Central memory CD4-positive, alpha-beta T cell (primary cell): Measurements from ENCODE around the gene PHRF1.

Experiments used
- DNase-seq: peaks from one replicate; pipeline ENCODE4 v3.0.0; 2022

Gene PHRF1

DNA sequence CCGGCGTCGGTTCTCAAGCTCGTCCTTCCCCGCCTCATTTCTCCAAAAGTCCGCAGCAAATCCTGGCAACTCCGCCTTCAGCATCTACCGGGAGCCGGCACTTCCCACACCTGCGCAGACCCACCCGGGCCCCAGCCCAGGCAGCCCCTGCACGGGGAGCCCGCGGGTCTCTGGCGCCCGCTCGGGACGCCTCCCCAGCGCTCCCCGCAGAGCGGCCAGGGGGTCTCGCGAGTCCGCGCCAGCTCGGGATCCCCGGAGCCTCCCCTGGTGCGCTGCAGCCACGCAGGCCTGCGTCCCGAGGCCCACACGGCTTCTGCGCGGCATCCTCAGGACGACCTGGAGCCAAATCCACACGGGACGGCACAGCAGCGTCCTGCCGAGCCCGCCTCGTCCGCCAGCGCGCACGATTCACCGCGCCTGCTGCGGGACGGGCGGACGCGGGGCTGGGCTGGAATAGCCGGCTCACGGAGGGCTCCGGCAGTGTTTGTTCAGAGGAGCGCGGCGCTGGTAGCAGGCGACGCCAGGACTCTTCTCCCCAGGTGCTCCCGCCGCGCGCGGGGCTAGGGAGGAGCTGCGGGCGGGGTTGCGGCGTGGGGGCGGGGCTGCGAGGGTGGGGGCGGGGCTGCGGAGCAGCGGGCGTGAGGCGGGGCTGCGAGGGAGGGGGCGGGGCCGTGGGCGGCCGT lies 816 bp upstream of the PHRF1 start:
- DNase-seq = no peak

DNA sequence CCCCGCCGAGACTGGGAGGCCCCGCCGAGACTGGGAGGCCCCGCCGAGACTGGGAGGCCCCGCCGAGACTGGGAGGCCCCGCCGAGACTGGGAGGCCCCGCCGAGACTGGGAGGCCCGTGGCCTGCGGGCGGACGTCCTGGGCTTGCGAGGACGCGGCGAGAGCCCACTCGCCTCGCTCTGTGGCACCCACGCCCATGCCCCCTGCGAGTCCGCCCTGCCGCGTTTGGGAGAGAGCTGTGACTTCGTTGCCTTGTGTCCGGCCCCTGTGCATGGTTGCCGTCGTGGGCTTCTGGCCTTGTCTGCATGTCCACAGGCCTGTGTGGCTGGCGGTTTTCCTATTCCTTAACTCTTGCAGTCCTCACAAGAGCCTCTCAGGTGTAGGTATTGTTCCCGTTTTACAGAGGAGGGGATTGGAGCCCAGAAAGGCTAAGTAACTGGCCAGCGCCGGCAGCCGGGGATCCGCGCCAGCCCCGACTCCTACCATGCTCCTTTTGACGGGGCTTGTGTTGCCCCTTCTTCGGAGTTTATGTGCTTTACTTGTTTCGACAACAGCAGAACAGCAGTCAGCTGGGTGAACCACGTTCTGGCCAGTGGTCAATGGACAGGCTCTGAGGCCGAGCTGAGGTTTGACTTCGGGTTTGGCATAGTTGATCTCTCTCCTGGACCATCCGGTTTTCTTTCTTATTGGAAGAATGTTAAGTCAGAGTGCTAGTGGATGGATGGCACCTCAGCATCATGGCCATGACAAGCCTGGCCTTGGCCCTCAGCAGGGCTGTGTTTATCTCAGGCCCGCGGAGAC lies 741 bp downstream of the PHRF1 start:
- no peak for DNase-seq

DNA sequence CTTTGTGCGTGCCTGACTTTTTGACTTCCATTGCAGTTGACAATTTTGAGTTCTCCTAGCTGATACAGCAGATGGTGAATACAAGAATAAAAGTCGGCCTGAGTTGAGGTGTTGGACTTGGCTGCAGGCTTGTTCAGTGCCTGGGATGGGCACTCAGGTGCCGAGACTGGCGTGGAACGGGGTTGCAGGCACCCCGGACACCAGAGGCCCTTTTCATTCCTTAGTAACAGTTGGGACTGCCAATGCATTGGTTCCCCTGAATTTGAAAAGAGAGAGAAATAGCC lies 1.3 kb downstream of the PHRF1 start:
- no peak for DNase-seq

DNA sequence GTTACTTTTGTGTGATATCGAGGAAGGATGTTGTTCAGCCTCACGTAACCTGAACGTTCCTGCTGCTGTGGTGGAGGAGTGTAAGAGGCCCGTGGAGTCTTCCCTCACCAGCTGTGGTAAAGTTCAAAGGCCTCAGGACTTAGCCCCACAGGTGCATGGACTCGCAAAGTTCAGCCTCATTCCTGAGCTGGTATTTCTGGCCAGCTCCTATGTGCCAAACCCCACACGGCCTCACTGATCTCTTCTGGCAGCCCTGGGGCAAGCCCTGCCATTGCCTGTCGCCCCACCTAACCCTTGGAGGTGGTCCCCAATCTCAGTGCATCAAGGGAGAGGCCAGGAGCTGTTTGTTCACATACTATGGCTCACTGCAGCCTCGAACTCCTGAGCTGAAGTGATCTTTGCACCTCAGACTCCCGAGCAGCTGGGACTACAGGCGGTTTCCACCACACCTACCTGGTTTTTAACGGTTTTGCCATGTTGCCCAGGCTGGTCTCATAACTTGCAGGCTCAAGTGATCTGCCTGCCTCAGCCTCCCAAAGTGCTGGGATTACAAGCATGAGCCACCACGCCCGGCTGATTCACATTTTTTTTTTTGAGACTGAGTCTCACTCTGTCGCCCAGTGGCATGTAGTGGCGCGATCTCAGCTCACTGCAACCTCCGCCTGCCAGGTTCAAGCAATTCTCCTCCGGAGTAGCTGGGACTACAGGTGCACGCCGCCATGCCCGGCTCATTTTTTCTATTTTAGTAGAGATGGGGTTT lies 2.2 kb downstream of the PHRF1 start:
- DNase-seq = no peak

DNA sequence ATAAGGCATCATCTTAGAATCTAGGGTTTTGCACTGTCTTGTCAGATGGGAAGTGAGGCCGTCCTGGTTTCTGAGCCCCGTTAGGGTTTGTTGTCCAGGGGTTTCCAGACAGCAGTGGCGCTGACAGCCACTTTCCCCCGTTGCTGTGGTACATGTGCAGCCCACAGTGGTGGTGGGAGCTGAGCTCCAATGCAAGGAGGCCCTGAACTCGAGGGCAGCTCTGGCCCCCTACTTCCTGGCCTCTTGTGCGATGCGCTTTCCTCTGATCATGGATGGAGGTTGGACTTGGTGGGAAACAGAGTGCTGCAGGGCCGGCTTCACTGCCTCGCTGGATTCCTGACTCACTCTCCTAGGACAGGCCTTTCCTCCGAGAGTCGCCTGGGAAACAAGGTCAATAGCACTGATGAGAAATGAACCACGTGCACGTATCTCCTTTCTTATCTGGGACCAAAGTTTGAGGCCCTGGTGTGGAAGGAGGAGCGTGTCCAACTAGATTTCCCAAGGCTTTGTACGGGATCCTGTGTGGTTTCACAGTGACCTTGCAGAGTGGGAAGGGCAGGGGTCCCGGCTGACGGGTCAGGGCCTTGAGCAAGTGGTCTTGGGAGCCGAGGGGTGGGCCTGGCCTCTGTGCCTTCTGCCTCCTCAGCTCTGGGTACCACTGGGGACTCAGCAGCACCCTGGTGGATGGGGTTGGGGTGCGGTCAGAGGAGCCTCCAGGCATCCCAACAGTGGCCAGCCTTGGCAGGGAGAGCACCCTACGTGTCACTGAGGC lies 3.7 kb downstream of the PHRF1 start:
- DNase-seq = no peak

DNA sequence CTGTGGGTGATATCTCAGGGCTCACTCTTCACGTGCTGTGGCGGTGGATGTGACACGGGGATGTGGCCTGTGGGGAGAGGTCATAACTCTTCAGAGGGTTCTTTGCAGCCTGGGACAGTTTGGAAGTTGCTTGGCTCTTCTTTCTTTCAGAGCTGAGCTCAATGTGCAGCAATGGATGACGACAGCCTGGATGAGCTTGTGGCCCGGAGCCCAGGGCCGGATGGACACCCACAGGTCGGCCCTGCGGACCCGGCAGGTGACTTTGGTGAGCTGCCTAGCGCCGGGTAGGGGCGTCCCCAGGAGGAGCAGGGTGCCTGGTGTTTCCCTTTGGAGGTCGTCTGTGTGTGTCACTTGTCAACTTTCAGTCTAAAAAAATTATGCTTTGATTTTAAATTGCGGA lies 5.1 kb downstream of the PHRF1 start:
- no peak for DNase-seq

DNA sequence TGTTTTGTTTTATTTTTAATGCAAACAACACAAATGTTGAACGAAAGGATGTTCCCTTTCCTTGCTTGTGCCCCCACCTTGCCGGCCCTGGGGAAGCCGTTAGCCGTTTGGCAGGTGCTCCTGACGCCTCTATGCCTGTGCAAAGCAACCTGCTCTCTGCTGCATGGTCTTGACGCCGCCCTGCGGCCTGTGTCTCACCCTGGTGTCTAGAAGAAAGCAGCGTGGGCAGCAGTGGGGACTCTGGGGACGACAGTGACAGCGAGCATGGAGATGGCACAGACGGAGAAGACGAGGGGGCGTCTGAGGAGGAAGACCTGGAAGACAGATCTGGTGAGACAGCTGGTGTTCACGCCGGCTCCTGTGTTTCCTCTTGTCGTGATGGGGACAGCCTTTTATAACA lies 5.5 kb downstream of the PHRF1 start:
- no peak for DNase-seq

DNA sequence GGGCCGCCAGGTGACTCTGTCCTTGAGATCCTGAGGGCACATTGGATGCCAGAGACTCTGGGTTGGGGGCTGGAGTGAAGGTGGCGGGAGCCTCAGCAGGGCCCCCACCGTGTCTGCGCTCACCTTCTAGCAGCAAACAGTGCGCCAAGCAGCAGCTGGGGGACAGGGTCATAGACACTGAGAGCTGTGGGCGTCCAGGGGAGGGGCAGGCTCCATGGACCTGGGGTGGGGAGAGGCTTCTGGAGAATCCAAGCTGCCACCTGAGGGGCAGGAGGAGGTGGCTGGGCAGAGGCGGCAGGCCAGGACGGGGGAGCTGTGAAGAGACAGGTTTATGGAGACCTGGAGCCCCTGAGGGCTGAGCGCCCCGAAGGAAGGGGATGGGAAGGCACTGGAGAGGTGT lies 8.0 kb downstream of the PHRF1 start:
- DNase-seq = no peak

DNA sequence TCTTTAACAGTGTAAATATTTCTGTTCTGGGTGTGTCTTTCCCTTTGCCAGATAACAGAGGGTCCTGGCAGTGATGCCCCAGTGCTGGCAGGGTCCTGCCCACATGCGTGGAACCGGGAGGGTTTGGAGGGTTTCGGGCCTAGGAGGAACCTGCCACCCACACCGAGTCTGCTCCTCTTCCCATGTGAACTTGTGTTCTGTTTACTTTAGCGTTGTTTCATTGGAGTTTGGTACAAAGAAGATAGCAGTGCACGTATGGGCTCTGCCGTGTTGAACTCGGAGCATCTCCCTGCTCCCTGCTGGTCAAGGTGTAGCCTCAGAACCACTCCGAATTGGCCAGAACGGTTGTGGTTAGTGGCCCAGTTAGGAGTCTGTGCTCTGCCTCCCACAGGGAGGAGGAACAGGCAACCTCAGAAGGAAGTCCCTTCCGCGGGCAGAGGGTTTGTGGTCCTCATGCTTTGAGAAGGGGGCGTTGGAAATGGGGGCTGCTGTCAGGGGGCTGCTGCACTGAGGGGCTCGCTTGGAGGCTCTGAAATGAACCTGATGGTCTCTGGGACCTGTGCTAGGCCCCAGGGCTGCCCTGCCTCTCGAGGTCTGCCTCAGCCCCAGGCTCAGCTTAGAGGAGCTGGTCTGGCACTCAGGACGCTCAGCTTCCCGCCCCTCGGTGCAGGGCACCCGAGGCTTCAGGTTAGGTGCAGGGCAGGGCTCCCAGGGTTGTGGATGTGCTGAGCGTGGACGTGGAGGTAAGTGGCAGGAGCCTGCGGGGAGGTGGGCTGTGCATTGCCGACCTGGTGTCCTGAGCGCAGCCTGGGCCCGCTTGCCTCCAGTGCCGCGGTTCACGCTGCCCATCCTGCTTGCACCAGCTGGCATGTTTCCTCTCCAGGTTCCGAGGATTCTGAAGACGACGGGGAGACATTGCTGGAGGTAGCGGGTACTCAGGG lies 10.4 kb downstream of the PHRF1 start:
- no peak for DNase-seq

DNA sequence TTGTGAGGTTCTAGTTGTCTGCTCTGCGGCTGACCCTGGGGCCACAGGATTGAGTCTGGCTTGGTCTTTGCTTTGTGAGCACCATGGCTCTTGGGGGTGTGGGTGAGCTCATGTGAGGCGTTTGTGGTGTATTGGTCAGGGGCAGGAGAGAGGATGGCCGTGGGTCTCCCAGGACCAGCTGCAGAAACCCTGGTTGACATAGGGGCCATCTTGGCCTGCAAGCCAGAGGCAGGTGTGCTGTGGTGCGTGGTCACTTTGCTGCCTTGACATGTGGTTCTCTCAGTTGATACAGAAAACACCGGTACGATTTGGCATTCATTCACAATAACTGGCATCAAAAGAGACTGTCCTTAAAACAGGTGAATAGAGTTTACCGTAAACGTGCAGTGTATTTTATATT lies 11.3 kb downstream of the PHRF1 start:
- DNase-seq = no peak

DNA sequence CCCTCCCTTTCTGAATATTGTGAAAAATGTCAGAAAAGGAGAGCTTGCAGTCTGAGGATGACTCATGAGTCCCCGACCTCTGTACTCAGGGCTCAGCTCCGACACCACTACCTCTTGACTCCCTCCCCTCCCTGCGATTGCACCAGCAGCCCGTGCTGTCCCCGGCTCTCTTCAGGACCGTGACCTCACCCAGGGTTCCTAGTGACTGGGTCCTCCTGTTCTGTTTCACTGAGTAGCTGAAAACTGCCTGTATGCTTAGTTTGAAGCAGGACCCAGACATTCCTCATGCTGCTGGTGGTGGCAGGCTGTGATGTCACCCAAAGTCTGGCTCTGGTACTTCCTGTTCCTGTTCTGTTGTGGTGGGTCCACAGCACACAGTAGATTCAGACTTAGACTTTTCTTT lies 11.7 kb downstream of the PHRF1 start:
- peak; percentile 78 for DNase-seq

DNA sequence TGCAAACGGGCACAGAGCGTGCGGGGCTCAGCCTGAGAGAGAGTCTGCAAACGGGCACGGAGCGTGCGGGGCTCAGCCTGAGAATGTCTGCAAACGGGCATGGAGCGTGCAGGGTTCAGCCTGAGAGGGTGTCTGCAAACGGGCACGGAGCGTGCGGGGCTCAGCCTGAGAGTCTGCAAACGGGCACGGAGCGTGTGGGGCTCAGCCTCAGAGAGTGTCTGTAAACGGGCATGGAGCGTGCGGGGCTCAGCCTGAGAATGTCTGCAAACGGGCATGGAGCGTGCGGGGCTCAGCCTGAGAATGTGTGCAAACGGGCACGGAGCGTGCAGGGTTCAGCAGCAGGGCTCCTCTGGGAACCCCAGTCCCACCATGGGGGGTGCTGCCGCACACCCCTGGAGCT lies 13.5 kb downstream of the PHRF1 start:
- DNase-seq = no peak

DNA sequence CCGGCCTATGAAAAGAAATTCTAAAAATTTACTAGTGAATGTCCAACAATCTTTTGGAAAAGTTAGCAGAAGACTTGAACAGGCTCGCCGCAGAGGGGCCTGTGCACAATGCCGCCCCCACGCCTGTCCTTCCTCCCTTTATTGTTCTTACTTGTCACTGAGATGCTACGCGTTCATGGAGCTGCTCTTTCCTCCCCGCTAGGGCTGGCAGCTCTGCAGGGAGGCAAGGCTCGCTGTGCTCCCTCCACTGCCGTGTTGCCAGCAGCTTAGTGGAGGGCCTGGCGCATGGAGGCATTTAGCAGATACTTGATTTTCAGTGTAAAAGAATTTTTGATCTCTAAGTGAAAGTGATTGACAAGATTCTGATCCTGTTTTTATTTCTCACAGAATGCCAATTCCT lies 14.7 kb downstream of the PHRF1 start:
- DNase-seq = no peak

DNA sequence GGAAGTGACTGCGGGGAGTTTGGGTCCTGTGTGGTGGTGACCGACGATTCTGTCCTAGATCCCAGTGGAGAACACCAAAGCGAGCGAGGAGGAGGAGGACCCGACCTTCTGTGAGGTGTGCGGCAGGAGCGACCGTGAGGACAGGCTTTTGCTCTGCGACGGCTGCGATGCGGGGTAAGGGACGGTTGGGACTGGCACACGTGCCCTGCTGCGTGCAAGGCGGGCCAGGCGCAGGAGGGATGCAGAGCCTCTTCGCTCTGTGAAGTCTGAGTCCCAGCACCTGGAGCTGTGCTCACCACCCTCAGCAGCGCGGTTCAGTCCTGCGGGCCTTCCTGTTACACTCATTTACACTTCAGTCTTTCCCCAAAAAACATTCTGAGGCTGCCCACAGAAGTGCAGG lies 16.2 kb downstream of the PHRF1 start:
- no peak for DNase-seq

DNA sequence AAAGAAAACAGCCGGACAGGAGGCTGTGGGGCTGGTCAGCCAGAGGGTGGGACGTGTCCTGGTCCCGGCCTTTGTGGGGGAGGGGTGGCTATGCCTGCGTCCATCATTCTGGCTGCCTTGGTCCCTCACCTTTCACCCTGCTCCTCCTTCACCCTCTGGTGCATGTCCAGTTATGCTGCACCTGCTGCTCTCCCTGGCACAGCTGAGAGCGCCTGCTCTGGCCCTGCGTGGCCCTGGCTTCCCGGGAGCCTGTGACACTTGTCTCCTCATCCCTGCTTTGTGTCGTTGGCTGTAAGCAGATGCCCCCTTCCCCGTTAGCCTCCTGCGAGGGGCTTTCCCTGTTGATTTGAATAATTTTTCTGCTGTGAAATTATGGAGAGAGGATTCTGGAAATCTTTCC lies 16.6 kb downstream of the PHRF1 start:
- no peak for DNase-seq

DNA sequence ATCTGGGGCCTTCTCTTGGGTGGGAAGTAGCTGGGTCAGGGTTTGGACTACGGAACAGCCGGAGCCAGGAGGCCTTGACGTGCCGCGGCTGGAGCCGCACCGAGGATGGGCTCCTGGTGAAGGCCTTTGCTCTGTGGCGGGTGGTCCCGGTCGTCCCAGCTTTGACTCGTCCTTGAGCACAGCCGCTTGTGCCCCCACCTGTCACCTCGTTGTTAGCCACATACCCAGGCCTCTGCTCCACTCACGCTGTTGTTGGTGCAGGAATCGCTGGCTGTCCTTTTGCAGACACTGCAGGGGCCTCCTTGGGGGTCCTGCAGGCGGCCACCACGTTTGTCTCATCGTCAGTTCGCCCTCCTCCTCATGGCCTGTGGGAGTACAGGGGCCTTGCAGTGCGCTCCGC lies 17.1 kb downstream of the PHRF1 start:
- DNase-seq = no peak

DNA sequence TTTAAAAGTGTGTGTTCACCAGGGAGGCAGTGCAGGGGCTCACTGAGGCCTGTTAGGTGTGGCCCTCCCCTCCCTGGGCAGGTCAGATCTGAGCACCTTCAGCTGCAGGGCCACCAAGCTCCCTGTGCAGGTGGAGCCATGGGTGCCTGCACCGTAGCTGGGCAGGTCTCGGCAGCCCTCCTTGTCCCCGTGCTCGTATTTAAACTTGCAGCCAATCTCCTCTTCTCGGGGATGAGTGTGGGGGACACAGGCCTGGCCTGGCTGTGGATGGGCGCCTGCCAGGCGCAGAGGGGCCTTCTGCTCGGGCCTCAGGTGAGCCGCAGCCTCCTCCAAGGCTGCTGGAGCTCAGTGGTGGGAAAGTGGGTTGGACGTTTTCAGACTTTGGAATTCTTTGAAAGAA lies 19.1 kb downstream of the PHRF1 start:
- no peak for DNase-seq

DNA sequence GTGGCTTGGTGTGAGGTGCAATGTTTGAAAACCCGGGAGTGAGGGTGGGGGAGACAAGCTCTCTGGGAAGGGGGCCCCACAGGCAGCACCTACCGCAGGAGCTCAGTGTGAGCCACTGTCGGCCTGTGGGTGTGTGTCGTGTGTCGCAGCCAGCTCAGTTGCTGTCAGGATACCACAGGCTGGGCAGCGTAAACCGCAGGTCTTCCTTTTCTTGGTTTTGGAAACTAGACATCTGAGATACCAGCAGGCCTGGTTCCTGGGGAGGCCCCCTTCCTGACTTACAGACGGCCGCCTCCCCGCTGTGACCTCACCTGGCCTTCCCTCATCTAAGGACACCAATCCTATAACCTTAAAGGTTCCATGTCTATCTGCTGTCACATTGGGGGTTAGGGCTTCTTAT lies 20.1 kb downstream of the PHRF1 start:
- no peak for DNase-seq

DNA sequence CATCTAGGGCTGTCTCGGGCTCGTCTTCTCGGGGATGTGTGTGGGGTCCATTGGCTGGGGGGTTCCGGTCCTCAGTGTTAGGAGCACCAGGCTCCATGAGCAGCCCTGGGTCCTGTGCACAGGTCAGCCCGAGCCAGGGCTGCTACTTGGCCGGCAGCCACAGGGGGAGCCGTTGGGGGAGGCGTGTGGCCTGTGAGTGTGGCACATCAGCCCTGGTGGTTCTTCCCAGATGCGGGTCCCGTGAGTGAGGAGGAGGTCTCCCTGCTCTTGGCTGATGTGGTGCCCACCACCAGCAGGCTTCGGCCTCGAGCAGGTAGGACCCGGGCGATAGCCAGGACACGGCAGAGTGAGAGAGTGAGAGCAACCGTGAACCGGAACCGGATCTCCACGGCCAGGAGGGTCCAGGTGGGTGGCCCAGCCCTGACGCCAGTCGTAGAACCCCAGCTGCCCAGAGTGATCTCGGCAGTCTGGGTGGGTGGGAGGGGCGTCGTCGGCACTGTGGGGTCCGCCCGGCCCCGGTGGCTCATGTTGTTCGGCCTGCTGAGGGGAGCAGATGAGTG lies 21.0 kb downstream of the PHRF1 start:
- no peak for DNase-seq

DNA sequence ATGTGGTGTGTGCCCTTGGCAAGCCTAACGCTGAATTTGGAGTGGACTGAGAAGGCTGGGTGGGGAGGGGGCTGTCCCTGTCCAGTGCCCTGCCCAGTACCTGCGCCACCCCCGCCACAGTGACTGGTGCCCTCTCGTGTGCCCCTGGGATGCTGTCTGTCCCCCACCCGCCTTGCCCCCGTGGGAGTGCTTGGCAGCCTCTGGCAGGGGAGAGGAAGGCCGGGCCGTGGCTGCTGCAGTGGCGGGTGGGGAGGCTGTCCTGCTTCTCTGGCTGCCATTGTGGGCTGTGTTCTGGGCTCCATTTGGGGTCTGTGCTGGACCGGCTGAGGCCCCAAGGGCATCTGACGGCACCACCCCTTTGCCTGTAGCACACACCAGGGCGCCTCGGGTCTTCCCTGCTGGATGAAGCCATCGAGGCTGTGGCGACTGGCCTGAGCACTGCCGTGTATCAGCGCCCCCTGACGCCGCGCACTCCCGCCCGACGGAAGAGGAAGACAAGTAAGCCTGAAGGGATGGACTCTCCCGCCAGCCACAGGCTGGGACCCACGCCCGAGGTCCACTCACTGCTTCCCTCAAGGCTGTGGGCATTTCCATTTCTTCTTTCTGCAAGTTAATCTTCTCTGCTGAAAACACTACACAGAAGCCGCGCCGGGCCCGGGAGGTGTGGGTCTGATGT lies 21.9 kb downstream of the PHRF1 start:
- DNase-seq = no peak

DNA sequence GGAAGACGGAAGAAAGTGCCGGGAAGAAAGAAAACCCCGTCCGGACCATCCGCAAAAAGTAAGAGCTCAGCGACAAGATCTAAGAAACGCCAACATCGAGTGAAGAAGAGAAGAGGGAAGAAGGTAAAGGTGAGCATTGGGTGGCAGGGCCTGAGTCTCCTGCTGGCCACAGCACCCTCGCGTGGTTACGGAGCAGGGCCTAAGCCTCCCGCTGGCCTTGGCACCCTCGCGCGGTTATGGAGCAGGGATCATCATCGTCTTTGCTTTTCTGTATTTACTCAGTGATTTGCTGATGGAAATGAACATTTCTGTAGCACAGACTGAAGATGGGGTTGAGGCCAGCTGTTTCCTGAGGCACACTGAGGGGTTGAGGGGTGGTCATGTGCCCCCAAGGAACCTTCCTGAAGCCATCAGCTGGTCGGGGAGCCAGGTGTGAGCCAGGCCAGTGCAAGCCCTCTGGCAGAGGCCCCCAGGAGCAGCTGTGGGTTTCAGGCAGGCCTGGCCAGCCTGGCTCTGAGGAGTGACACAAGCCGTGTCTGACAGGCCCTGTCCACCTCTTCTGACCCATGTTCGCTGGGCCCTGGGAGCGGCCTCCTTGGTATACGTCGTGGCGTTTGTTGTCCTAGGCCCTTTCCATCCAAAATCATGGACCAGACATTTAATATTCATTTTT lies 25.4 kb downstream of the PHRF1 start:
- DNase-seq = no peak
